ENCODE results near the gene GCNT2.

Gene GCNT2

DNA sequence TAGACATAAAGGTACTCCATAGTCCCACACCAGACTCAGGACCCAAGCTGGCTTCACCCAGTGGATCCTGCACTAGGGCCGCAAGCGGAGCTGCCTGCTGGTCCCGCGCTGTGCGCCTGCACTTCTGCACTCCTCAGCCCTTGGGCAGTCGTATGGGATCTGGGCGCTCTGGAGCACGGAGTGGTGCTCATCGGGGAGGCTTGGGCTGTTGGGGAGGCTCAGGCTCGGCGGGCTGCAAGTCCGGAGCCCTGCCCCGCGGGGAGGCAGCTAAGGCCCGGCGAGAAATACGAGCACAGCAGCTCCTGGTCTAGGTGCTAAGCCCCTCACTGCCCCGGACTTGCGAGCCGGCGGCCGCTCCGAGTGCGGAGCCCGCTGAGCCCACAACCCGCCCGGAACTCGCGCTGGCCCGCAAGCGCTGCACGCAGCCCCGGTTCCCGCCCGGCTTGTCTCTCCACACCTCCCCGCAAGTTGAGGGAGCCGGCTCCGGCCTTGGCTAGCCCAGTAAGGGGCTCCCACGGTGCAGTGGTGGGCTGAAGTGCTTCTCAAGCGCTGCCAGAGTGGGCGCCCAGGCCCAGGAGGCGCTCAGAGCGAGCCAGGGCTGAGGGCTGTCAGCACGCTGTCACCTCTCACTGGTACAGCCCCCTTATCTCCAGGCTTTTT lies 33.4 kb upstream of the GCNT2 start:
- TF ChIP-seq TAF1 (IDR thresholded peaks at IDR 0.05; ENCODE audit: low read depth) (no peak), NFIC (IDR thresholded peaks at IDR 0.05) (no peak), YY1 (IDR thresholded peaks at IDR 0.05; ENCODE audit: low read depth) (no peak), FOXM1 (IDR thresholded peaks at IDR 0.05; ENCODE audit: borderline replicate concordance, low read depth) (no peak), TEAD4 (IDR thresholded peaks at IDR 0.05) (no peak), EP300 (IDR thresholded peaks at IDR 0.05; ENCODE audit: borderline replicate concordance) (no peak), EGR1 (IDR thresholded peaks at IDR 0.05) (no peak), RAD21 (IDR thresholded peaks at IDR 0.05; ENCODE audit: low read depth) (no peak), CEBPB (IDR thresholded peaks at IDR 0.05) (no peak), REST (IDR thresholded peaks at IDR 0.05; ENCODE audit: low read depth) (no peak), ZBTB7A (IDR thresholded peaks at IDR 0.05; ENCODE audit: low read depth) (no peak), CREB1 (IDR thresholded peaks at IDR 0.05; ENCODE audit: low read depth) (no peak), TCF12 (IDR thresholded peaks at IDR 0.05; ENCODE audit: low read depth) (no peak)
- TF ChIP-seq, protein P1, sequence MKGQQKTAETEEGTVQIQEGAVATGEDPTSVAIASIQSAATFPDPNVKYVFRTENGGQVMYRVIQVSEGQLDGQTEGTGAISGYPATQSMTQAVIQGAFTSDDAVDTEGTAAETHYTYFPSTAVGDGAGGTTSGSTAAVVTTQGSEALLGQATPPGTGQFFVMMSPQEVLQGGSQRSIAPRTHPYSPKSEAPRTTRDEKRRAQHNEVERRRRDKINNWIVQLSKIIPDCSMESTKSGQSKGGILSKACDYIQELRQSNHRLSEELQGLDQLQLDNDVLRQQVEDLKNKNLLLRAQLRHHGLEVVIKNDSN (IDR thresholded peaks at IDR 0.05): no peak
- TF ChIP-seq, protein P2, sequence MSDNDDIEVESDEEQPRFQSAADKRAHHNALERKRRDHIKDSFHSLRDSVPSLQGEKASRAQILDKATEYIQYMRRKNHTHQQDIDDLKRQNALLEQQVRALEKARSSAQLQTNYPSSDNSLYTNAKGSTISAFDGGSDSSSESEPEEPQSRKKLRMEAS (IDR thresholded peaks at IDR 0.05): no peak

- TF ChIP-seq RAD21 (IDR thresholded peaks at IDR 0.05; ENCODE audit: low read depth): no peak
- TF ChIP-seq EP300 (IDR thresholded peaks at IDR 0.05; ENCODE audit: borderline replicate concordance): no peak
- no peak for TF ChIP-seq NFIC (IDR thresholded peaks at IDR 0.05)
- TF ChIP-seq, protein P2 (IDR thresholded peaks at IDR 0.05): no peak
Observed at GRCh38 chr6:10491463-10491862, 29.7 kb upstream of the GCNT2 start.

DNA sequence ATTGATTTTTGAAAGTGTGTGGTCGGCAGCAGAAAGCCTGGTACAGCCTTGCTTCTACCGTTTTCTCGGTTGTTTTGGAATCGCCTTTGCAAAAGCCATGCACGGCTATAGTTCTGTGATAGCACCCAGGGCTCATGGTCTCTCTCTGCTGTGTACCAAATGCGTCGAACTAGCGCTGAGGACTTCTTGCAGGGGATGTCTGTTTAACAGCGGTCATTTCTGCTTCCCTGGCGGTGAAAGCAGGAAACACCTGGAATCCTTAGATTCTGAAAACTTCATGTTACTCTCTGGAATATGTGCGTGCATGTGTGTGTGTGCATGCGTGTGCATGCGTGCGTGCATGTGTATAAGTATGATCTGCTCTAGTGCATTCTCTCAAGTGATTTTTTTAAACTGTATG lies 26.1 kb upstream of the GCNT2 start:
- TF ChIP-seq TEAD4 (IDR thresholded peaks at IDR 0.05): no peak
- TF ChIP-seq CEBPB (IDR thresholded peaks at IDR 0.05): no peak
- no peak for TF ChIP-seq EGR1 (IDR thresholded peaks at IDR 0.05)
- TF ChIP-seq, protein P1 (IDR thresholded peaks at IDR 0.05): no peak
- TF ChIP-seq ZBTB7A (IDR thresholded peaks at IDR 0.05; ENCODE audit: low read depth): no peak
- TF ChIP-seq REST (IDR thresholded peaks at IDR 0.05; ENCODE audit: low read depth): no peak
- TF ChIP-seq CREB1 (IDR thresholded peaks at IDR 0.05; ENCODE audit: low read depth): no peak
- no peak for TF ChIP-seq TAF1 (IDR thresholded peaks at IDR 0.05; ENCODE audit: low read depth)
- no peak for TF ChIP-seq TCF12 (IDR thresholded peaks at IDR 0.05; ENCODE audit: low read depth)
- TF ChIP-seq, protein P2 (IDR thresholded peaks at IDR 0.05): no peak

- TF ChIP-seq RAD21 (IDR thresholded peaks at IDR 0.05; ENCODE audit: low read depth): no peak
- TF ChIP-seq, protein P1 (IDR thresholded peaks at IDR 0.05): no peak
- no peak for TF ChIP-seq NFIC (IDR thresholded peaks at IDR 0.05)
- TF ChIP-seq, protein P2 (IDR thresholded peaks at IDR 0.05): no peak
- no peak for TF ChIP-seq ZBTB7A (IDR thresholded peaks at IDR 0.05; ENCODE audit: low read depth)
- no peak for TF ChIP-seq FOXM1 (IDR thresholded peaks at IDR 0.05; ENCODE audit: borderline replicate concordance, low read depth)
- no peak for TF ChIP-seq CREB1 (IDR thresholded peaks at IDR 0.05; ENCODE audit: low read depth)
- TF ChIP-seq EP300 (IDR thresholded peaks at IDR 0.05; ENCODE audit: borderline replicate concordance): no peak
- TF ChIP-seq YY1 (IDR thresholded peaks at IDR 0.05; ENCODE audit: low read depth): no peak
- TF ChIP-seq TCF12 (IDR thresholded peaks at IDR 0.05; ENCODE audit: low read depth): no peak
- no peak for TF ChIP-seq CEBPB (IDR thresholded peaks at IDR 0.05)
- TF ChIP-seq EGR1 (IDR thresholded peaks at IDR 0.05): no peak
- no peak for TF ChIP-seq TEAD4 (IDR thresholded peaks at IDR 0.05)
Observed at GRCh38 chr6:10505529-10505928, 15.6 kb upstream of the GCNT2 start.

GRCh38 chr6:10507298-10507697 lies 13.9 kb upstream of the GCNT2 start:
- TF ChIP-seq, protein P1 (IDR thresholded peaks at IDR 0.05): no peak
- TF ChIP-seq EP300 (IDR thresholded peaks at IDR 0.05; ENCODE audit: borderline replicate concordance): no peak
- no peak for TF ChIP-seq REST (IDR thresholded peaks at IDR 0.05; ENCODE audit: low read depth)
- TF ChIP-seq CEBPB (IDR thresholded peaks at IDR 0.05): no peak
- no peak for TF ChIP-seq CREB1 (IDR thresholded peaks at IDR 0.05; ENCODE audit: low read depth)
- TF ChIP-seq FOXM1 (IDR thresholded peaks at IDR 0.05; ENCODE audit: borderline replicate concordance, low read depth): no peak
- no peak for TF ChIP-seq NFIC (IDR thresholded peaks at IDR 0.05)
- TF ChIP-seq EGR1 (IDR thresholded peaks at IDR 0.05): no peak
- TF ChIP-seq TAF1 (IDR thresholded peaks at IDR 0.05; ENCODE audit: low read depth): no peak
- no peak for TF ChIP-seq RAD21 (IDR thresholded peaks at IDR 0.05; ENCODE audit: low read depth)
- TF ChIP-seq ZBTB7A (IDR thresholded peaks at IDR 0.05; ENCODE audit: low read depth): no peak
- TF ChIP-seq TCF12 (IDR thresholded peaks at IDR 0.05; ENCODE audit: low read depth): no peak
- no peak for TF ChIP-seq YY1 (IDR thresholded peaks at IDR 0.05; ENCODE audit: low read depth)
- TF ChIP-seq TEAD4 (IDR thresholded peaks at IDR 0.05): no peak
- TF ChIP-seq, protein P2 (IDR thresholded peaks at IDR 0.05): no peak
